NCI-H2196 (cell line): ENCODE measurements around the gene KLHL3.

Experiments
- DNase-seq: peaks from one replicate; lab custom pipeline; 2025; ENCODE audit not compliant: unreplicated experiment; lab: John Stamatoyannopoulos, UW

The KLHL3 gene

DNA sequence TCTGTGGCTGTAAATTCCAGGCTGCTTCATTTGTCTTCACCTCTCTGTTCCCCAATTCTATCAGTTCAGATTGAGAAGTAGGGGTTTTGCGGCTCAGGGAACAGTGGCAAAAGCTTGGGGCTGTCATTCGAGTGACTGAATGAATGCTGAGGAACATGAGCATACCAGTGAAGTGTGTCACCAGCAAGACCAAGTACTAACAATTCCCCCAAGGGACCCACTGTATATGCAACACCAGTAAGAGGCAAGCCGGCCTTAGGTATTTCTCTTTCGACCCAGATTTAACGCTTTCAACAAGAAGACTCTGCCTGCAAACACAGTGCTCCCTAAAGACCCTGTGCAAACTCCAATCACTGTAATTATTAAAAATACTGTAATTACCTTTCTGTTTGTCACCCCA lies 25.8 kb downstream of the KLHL3 start:
- no peak for DNase-seq

DNA sequence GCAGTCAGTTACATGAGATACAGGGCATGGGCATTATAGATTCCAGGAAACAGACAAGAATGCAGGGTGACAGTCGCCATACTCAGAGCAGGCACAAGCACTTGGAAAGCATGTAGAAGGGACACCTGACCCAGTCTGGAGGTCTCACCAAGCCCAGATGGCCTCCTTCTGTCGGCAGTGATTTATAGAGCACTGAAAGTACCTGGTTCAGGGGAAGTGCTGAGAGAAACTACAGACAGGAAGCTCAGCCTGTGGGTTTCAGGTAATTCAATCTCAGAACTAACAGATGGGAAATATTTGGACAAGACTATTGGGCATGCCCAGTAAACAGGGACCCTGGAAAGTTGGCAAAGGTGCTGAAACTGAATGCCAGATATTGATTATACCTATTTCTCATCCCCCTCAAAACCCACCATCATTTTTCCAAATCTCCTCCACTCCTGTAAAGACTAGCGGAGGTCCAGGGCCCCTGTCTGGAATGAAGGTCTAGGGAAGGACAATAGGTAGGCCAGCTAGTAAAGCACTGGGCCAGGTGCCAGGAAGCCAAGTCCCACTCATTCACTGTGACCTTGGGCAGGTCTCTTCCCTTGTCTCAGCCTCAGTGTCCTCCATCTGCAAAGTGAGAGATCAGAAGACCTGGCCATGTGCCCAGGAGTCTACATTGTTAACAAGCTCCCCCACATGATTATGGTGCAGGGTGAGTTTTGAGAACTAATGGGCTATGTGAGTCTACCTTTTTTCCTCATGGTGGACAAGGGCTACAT lies 26.9 kb downstream of the KLHL3 start:
- peak; percentile 12 for DNase-seq

DNA sequence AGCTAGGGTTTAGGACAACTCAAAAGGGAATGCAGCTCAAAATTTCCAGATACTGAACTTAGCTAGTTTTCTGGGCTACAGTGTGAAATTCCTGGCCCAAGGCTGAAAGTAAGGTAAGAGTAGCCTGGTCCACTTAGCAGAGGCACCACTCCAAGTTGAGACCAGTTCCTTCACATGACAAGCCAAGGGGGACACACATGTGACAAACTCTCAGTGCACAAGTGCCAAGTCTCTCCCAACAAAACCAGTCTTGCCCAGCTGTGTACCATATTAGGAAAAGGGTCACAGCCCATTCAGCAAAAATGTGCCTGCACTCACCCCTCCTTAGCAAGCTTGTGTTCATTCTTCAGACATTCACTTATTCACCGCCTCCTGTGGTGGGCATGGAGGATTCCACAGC lies 27.8 kb downstream of the KLHL3 start:
- DNase-seq: no peak

DNA sequence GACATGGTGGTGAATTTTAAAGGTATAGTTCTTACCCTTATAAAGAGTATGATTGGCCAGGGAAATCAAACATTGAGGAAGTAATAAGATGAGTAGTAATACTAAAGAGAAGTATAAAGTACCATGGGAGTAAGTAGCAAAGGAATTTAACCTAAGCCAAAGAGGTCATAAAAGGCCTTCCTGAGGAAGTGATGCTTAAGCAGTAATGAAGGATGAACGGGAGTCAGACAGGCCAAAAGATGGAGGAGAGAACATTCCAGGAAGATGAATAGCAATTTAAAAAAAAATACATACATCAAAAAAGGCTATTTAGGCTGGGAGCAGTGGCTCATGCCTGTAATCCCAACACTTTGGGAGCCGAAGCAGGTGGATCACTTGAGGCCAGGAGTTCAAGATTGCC lies 29.0 kb downstream of the KLHL3 start:
- DNase-seq: no peak

DNA sequence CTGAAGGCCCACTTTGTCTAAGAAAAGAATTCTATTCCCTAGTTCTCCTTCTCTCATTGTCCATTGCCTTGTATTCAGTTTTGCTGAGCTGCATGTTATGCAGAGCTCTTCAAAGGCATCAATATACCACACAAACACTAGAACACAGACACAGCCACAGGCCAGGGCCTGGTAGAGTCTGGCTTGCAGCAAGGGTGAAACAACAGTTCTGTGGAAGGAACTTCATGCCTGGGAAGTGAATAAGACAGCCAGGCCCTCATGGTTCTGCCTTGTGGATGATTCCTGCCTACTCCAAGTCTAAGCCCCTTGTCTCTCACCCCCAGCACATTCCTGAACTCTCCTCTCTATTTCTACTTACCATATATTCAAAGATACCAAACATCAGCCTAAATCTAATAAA lies 30.8 kb downstream of the KLHL3 start:
- no peak for DNase-seq

DNA sequence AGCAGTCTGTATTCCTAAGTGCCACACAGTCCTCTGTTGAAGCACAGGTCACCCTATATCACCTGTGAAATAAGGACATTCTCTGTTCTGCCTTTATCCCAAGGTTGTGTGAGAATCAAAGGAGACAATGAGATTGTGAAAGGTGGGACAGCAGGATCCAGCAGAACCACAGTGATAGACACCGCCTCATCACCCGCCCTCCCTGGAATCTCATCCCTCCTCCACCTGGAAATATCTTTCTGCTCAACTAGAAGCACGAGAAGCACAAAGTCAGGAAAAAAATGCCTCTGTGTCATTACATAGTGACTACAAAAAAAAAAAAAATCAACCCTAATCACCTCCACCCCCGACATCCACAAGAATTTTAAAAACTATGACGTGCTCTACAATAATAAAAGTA lies 32.3 kb downstream of the KLHL3 start:
- DNase-seq: no peak

DNA sequence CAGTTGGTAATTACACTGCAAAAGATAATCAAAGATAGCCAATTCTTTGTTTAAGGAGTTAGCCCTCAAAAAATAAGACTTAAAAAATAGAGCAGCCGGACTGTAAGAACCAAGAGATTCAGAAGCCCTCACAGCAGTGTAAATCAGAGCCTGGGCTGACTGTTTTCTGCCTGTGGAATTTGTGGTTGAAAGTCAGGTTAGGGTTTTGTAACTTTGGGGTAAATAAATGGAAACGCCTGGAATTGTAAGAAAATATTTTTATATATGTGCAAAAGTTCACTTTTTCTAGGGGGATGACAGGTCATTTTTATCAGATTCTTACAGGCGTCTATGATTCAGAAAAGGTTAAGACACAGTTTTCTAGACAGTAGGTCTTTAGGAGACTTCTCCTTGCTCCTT lies 35.6 kb downstream of the KLHL3 start:
- no peak for DNase-seq

DNA sequence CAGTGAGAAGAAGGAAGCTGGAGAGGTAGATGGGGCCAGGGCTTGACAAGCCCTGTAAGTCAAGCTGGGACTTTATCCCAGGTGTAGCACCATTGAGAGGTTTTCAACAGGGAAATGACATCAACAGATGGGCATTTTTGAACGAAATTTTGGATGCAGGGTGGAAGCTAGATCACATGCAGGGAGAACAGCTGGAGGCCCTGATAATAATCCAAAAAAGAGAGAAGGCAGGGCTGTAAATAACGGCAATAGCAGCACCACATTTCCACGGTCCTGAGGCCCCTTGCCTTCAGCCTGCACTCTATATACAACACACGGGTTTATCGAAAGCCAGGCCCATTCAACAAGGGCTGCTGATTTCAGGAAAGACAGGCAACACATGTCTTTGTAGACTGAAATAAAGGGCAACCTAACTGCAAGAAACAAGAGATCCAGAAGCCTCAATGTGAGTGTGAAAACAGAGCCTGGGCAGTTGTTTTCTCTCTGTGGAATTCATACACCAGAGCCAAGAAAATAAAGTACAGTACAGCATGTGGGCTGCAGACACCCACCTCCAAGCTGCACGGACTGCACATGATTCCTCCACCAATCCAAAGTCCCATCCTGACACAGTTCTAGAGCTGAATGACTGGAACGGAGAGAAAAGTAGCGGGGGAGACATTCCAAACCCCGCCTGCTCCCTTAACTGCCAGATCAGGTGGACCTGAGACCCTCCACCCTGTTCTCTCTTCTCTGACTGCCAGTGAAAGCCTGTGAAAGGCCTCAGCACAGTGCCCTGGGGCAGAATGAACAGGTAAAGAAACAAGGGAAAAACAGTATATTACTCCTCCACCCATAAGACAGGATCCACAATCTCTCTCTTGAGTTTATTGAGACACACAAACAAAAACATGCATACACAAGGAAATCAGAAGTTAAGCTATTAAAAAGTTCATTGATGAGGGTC lies 36.3 kb downstream of the KLHL3 start:
- DNase-seq: no peak

DNA sequence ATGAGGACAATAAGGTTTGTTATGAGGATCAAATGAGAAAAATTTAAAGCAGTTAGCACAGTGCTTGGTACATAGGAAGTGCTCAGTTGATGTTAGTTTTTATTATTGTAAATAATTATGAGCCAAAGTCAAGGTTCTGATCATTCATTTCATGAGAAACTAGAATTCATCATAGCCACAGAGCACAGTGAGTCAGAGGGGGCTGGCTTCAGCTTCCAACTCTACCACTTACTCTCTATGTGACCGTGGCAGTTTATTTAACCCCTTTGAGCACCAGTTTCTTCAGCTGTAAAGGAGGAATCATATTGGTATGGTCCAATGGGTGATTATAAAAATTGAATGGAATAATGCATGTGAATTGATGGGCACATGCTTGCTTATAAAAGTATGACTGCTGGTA lies 39.4 kb downstream of the KLHL3 start:
- no peak for DNase-seq

DNA sequence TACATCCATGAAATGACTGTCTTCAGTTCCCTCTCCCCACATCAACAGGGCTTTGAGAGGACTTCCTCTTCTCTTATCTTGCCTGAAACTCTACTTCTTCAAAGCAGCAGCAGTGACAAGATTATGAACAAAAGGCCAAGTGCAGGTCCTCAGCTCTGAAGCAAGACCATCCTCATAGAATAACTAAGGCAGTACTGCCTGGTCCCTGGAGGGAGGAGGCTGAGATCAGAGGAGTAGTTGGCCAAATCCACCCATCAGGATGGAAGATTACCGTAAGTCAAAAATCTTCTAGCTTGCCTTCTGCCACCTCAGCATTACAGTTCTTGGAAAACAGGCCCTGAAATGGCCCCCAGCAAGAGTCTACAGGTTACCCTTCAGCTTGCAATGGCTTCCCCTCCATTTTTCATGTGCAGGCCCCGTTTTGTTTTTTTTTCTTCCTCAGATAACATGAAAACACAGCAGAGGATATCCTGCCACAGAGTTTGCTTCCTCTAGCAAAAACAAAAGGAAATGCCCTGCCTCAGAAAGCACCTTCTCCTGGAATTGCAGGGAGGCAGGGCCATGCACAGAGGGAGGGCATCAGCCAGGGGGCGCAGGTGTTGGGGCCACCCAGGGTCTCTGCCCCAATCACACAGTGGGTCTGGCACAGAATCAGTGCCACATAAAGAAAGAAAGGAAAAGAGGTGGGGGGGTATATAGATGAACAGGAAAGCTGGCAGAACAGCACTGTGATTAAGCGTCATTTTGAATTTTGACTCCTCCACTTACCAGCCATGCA lies 40.0 kb downstream of the KLHL3 start:
- DNase-seq: no peak

DNA sequence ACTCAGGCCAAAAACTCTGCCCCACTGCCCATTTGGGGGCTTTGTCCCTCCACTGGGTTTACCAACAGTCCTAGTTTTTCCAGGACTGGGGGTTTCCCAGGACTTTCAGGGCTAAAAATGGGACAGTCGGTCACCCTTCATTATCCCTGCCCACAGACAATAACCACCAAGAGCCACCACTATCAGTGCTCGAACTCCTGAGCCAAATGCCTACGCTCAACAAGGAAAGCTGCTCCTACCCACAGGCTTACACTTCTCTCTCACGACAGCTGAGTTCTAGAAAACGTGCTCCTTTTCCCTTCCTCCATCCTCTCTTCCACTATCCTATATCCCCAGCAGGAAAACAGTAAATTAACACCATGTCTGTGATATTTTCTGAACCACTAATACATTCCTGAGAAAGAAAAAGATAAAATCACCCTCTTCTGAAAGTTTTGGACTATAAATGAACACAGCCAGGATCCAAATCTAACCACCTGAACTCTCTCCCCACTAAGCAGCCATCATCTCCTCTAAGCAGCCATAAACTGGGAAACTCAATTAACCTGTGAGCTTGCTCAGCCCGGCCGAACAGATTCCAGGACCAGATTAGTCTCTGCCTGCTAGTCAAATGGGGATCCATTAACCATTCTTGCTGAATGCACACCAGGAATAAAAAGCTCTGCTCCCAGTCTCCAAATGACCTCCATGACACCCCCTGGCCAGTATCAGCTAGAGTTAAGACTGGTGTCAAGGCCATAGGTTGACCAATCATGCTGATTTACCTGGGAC lies 41.8 kb downstream of the KLHL3 start:
- DNase-seq: no peak

DNA sequence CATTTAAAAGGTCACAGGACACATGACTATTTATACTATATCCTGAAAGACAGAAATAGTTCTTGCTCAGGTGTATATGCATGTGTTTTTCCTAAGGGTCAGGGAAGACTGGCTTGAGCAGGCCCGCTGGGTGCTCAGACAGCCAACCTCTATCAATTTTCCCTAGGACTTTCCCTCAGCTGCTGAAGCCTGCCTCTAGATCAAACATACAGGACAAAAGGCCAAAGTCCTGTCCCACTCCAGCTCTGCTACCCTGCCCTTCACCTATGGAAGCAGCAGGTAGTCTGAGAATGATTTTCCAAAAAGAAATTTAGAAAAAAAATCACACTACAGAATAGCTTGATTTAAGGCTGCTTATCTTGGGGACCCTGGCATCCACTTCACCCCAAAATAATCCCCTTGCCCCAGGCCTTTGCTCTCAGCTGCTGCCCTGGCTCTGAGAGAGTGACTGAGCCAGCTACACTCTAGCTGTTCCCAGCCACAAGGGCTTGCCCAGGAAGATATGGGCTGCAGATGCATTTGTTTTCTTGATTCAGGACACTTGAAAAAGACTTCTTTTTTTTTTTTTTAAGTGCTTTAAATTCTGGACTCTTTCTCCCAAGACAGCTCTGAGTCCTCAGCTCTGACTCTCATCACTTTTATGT lies 42.5 kb downstream of the KLHL3 start:
- DNase-seq: no peak

DNA sequence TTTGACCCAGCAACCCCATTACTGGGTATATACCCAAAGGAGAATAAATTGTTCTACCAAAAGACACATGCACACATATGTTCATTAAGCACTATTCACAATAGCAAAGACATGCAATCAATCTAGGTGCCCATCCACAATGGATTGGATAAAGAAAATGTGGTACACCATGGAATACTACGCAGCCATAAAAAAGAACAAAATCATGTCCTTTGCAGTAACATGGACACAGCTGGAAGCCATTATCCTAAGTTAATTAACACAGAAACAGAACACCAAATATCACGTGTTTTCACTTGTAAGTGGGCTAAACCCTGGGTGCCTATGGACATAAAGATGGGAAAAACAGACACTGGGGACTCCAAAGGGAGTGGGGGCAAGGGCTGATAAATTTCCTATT lies 46.6 kb downstream of the KLHL3 start:
- DNase-seq: no peak

DNA sequence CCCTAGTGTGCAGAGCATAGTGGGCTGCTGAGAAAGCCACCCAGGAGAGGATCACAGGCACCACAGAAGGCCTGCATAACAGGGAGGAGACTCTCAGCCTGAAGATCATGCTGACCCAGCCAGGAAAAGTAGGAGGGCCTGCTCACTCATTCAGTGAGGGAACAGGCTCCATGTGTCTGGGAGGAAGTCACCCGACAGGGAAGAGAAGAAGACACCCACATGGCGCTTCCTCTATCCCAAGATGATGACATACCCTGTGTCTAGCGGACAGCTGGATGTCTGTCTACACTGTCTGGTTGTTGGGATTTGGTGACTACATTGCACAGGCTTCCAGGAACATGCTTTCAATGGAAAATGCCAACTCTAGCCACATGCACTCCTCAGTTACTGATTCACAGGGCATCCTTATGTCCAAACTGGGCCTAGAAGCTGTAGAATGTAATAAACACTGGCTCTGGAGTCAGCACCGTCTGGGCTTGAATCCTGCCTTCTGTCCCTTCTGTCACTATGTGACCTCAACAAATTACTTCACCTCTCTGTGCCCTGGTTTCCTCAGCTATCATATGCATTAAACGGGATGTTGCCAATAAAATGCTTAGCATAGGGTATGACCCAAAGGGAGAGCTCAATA lies 47.6 kb downstream of the KLHL3 start:
- no peak for DNase-seq

DNA sequence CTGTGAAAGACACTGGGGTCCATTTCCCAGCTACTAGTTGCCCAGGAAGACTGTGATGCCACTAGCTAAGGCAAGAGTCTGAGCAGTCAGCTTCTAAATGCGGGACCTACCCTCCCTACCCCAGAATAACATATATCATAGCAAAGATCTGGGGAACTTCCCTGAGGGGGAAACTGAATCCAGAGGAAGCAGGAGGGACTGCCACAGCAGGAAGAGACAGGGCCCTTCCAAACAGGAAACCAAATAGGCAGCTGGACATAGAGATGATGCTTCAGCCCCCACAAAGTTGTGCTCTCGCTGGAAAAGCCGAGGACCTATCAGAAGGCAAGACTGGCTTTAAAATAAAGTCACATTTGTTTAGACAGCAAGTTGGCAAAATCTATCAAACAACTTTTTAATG lies 51.1 kb downstream of the KLHL3 start:
- DNase-seq: no peak

DNA sequence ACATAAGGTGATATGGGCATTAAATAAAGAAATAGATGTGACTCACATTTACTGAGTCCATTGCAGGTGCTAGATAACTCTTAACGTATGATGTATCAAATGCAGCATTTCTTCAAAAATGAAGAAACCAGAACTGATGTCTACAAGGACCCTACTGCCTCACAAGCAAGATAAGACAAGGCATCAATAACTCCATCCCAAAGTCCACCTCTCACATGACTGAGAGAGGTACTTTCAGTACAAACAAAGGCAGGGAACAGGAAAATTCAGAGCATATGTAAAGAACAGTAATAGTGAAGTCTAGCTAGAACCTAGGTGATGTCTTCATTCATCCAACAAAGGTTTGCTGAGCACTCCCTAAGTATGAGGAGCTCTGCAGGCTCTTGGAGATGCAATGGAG lies 54.7 kb downstream of the KLHL3 start:
- no peak for DNase-seq

DNA sequence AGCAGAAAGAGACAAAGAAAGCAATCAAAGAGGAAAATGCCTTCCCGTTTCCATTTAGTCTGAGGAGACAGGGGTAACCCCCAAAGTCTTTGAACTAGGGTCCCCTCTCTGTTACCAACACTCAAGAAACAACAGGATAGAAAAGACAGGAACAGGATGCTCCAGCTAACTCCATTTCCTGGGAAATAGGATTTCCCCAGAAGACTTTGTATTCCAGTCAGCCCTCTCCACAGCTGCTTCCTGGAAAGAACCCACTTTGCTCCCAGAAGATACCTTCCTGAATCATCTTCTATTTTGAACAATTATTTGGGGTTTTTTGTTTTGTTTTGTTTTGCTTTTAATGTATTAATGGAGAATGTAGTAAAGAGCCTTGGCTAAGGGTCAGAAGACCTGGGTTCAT lies 56.0 kb downstream of the KLHL3 start:
- DNase-seq: no peak

DNA sequence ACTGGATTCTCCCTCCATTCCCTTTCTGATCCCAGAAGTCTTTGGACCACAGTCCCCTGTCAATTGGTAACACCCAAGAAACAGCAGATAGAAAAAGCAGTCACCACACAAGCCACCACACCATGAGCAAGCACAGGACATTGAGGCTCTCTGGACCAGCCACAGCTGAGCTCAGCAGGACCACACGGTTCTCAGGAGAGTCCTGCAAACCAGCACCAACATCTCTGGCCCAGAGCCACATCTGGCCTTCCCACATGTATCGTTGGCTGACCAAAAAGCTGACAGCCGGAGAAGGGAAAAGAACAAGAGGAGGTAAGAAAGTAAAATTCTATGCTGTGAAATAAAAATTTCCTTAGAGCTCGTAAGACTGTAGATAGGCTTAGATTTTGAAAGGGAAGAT lies 56.7 kb downstream of the KLHL3 start:
- DNase-seq: no peak

DNA sequence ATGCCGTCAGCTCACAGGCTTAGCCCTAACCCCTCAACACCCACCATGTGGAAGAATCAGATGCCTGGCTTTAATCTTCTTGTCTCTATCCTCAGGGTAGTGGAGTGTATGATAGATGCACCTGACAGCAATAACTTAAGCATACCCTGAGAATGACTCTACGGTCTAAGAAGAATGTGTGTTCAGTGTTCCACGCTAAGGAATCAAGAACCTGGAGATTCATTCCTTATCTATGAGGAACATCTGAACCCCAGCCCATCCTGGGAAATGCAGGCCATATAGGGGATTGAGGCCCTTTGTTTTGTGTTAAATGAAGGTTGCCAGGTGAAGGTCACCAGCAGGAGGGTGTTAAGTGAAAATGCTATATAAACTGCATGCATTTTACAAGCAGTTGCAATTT lies 63.0 kb downstream of the KLHL3 start:
- no peak for DNase-seq

DNA sequence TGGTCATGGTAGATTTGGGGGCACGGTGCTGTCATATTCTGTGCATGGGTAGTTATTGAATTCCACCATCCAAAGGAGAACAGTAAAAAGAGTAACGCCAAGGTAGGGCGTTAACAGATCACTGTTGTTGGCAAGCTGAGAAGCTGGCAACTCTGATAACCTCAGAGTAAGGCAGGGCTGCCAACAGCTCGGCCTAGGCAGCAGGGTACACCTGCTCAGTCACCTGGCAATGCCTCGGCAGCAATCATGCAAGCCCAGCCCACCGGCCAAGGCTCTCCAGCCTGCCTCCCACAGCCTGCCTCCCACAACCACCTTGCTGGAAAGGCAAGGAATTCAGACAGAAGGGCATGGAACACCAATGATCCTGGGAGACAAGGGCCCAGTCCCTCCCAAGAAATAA lies 63.9 kb downstream of the KLHL3 start:
- DNase-seq: peak; percentile 13
